Measurements from ENCODE around the gene COA1.
"Not testable (repeated sequence)": the region's sequence is repeated elsewhere in the genome, so short reads cannot be mapped to it uniquely, and the experiment has no call there.

The COA1 gene

DNA sequence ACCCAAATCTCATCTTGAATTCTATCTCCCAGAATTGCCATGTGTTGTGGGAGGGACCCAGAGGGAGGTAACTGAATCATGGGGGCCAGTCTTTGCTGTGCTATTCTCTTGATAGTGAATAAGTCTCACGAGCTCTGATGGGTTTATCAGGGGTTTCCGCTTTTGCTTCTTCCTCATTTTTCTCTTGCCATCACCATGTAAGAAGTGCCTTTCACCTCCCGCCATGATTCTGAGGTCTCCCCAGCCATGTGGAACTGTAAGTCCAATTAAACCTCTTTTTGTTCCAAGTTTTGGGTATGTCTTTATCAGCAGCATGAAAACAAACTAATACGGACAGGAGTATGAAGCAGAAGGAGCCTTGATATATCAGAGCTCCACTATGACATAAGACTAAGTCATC, 41.5 kb downstream of the COA1 start:
- not testable (repeated sequence) for DNase-seq (ENCODE audit: low read depth)

DNA sequence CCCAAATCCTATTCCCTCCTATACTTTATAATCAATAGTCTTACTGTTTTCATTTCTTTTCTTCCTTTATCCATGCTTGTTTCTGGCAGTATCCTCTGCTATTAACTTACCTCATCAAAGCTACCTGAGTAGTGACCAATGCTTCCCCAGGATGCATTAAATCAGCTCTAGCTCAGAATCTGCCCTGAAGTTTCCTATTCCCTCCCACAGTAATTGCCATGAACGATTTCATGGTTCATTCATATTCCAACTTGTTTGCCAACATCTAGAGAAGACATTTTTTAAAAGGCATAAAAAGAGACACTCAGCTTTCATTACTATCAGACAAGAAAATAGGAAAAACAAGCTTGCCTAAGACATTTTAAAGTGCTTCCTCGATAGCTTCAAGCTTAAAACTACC, 42.3 kb downstream of the COA1 start:
- DNase-seq (ENCODE audit: low read depth) = no peak

DNA sequence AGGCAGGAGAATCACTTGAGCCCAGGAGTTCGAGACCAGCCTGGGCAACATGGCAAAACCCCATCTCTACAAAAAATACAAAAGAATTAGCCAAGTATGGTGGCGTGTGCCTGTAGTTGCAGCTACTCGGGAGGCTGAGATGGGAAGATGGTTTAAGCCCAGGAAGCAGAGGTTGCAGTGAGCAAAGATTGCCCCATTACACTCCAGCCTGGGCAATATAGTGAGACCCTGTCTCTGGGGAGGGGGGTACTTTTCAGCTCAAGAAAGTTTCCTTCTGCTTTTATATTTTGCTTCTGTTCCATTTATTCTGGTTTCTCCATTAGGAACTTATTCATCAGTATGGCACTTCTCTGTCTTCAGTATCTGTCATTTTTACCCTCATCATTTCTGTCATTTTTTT, 48.6 kb downstream of the COA1 start:
- no peak for DNase-seq (ENCODE audit: low read depth)

DNA sequence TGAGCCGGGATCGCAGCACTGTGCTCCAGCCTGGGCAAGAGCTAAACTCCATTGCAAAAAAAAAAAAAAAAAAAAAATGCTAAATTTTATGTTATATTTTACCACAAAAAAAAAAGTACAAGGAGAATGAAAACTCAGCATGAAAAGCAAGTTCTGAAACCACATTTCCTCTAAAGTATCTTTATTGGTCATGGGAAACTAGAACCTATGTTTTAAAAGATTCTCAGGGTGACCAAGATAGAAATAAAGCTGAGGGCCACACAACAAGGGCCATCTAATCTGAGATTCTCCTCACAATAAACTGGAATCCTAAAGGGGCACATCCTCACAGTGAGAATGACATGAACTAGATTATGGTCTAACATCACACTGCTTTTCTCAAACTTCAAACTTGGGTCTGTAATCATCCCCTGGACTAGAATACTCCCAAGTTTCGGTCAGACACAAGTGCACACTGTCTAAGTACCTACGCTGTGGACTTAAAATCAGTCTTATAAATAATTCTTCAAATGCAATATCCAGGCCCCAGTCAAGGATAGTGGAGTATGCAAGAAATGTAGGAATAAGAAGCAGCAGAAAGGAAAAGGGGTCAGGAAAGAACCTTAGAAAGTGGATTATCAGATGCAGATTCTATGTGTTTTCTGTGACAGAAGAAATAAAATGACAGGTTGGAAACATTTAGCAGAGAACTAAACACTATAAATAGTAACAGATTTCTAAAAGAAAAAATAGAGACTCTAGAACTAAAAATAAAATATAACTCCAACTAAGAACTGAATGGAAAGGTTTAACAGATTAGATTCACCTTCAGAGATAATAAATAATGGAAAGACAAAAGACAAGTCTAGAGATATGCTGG, 49.9 kb downstream of the COA1 start:
- no peak for DNase-seq (ENCODE audit: low read depth)

DNA sequence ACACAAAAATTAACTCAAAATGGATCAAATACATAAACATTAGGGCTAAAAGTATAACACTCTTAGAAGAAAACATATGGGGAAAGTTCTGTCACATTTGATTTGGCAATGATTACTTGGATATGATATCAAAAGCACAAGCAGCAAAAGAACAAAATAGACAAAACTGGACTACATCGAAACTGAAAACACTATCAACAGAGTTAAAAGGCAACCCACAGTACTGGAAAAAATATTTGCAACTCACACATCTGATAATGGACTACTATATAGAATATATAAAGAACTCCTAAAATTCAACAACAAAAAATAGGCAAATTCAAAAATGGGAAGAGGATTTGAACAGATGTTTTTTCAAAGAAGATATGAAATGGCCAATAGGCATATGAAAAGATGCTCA, 51.0 kb downstream of the COA1 start:
- no peak for DNase-seq (ENCODE audit: low read depth)

DNA sequence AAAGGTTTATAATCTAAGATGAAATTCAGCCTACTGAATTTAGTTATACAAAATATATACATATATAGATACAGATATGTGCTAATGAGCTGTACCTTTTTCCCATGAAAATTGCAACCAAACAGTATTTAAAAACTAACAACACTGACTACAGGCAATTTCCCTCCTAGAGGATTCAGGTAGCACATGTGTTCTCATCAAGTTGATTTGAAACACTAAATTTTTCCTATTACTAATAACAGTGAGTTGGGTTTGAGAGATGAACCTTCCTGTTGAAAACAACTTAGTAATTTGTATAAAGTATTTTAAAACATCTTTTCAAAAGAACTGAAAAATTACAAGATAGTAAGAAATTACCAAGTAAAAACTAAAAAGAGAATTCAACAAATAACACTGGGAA, 51.5 kb downstream of the COA1 start:
- no peak for DNase-seq (ENCODE audit: low read depth)

DNA sequence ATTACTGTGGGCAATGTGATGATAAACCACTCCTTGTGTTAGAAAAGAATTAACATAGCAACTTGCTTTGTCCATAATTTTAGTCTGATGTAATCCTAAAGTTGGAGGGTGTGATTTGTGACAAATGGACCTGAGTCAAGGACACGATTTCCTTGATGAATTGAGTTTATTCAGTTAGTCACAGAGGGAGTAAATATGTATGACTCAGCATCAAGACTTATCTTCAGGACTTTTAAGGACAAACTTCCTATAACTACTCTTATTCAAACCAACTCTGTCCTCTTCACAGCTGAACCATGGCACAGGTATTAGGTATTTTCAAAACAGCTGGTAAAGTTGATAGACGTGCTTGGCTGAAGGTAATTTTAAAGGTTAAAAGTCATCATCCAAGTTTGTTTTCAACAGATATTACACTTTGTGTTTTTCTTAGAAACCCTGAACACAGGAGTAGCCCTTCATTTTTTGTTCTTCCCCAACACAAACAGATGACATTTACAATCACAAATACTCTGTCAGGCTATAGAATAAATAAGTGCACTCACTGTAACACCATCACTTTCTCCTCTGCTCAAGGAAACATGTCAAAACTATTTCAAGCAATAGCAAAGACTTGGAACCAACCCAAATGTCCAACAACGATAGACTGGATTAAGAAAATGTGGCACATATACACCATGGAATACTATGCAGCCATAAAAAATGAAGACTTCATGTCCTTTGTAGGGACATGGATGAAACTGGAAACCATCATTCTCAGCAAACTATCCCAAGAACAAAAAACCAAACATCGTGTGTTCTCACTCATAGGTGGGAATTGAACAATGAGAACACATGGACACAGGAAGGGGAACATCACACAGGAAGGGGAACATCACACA, 54.5 kb downstream of the COA1 start:
- peak; percentile 87 for DNase-seq (ENCODE audit: low read depth)

DNA sequence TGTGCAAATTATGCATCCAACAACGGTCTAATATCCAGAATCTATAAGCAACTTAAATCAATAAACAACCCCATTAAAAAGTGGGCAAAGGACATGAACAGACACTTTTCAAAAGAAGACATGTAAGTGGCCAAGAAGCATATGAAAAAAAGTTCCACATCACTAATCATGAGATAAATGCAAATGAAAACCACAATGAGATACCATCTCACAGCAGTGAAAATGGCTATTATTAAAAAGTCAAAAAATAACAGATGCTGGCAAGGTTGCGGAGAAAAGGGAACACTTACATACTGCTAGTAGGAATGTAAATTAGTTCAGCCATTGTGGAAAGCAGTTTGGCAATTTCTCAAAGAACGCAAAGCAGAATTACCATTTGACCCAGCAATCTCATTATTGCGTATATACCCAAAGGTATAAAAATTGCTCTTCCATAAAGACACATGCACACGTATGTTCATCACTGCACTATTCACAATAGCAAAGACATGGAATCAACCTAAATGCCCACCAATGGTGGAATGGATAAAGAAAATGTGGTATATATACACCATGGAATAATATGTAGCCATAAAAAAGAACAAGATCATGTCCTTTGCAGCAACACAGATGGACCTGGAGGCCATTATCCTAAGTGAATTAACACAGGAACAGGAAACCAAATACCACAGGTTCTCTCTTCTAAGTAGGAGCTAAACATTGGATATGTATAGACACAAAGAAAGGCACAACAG, 55.9 kb downstream of the COA1 start:
- DNase-seq (ENCODE audit: low read depth) = not testable (repeated sequence)

DNA sequence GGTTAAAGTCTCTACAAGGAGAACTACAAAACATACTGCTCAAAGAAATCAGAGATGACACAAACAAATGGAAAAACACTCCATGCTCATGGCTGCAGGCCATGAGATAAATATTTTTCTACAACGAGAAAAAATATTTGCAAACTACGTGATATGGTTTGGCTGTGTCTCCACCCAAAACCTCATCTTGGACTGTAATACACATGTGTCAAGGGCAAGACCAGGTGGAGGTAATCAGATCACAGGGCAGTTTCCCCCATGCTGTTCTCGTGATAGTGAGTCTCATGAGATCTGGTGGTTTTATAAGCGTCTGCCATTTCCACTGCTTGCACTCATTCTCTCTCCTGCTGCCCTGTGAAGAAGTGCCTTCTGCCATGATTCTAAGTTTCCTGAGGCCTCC, 57.8 kb downstream of the COA1 start:
- DNase-seq (ENCODE audit: low read depth) = no peak

DNA sequence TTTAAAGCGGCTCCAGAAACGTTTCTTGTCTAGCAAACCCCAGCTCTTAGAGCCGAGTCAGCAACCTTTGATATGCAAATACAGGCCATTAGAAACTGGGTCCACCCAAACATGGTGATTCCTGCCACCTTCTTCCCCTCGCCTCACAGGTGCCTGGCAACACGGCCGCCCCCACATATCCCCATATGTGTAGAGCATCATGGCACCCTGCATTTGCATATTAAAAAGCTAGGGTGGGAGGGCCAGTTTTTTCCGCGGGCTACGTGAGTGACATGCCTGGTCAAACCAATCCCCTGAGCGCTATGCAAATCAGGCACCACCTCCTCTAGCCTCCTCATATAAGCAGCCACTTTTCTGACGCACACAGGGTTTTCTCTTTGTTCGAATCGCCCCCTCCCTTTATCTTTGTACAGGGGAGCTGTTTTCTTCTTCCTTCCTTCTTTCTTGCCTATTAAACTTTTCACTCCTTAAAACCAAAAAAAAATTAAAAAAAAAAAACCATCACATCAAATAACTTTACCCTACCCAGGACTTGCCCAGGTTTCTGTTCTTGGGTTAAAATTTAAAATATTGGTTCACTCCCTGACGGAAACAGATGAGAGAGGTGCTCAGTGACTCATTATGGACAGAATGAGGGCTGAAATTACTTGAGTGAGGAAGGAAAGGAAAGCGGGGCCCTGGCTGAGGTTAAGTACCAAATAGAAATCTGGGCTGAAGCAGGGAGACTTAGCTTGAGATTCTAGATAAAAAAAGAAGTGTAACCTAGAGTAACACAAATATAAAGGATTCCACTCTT, 59.8 kb downstream of the COA1 start:
- DNase-seq (ENCODE audit: low read depth) = no peak

DNA sequence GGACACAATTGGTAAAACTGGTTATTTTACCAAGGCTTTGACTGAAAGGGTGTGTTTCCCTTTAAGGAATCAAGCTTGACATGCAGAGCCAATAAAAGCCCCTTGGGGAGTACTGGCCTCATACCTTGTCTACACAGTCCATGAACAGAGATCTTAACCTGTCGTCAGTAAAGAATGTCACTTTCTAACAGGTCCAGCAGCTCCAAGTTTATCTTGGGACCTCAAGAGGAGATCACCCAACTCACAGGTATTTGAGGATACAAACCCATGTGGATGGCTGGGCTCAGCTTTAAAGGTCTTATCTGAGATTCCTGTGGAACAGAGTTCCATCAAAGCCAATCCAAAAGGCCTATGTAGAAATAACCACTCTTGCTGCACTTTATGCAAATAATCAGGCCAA, 61.3 kb downstream of the COA1 start:
- DNase-seq (ENCODE audit: low read depth) = no peak

DNA sequence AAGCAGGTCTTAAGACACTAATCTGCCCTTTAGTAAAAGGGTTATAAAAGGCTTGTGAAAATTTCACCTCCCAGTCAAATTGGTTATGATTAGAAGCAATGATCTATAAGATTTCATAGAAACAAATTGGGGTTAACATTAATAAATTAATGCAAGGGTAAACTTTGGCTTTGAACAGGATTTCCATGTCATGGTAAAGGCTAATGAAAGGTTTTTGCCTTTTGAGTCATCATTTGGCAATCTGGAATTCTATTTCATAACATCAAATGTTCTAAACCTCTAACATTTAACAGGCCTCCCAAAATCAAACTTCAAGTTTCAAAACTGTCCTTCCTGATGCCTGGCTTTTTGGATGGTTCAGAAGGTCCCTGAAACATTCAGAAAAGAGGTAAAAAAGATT, 62.4 kb downstream of the COA1 start:
- no peak for DNase-seq (ENCODE audit: low read depth)

DNA sequence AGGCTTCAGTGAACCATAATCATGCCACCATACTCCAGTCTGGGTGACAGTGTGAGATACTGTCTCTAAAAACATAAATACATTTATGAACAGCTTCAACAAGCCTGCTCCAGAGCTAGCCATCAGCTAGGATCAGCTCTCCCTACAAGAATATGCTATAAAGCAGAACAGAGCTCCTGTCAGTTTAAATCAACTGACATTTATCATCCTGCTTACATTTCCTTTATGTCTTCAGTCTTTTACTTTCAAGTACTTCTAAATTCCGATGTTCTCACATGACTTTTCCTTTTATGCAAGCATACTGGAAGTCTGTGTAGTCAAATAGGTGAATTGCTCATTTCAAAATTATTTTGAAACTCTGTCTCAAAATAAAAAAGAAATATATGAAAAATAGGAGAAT, 64.6 kb downstream of the COA1 start:
- DNase-seq (ENCODE audit: low read depth) = no peak

DNA sequence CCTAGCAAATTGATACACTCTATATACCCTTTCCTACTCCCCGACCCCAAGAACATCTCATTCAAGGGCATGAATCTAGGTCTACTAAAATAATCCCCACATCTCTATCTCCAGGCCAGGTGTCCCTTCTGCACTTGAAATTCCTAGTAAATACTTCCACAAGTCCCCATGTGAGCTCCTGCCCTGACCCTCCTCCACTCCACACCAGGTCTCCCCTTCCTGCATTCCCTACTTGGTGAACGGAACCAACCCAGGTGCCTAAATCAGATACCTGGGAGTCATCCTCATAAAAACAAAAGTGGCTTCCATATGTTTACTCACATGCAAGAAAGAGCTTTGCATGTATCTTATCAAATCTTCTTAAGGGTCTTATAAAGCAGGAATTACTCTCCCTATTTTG, 69.2 kb downstream of the COA1 start:
- no peak for DNase-seq (ENCODE audit: low read depth)

DNA sequence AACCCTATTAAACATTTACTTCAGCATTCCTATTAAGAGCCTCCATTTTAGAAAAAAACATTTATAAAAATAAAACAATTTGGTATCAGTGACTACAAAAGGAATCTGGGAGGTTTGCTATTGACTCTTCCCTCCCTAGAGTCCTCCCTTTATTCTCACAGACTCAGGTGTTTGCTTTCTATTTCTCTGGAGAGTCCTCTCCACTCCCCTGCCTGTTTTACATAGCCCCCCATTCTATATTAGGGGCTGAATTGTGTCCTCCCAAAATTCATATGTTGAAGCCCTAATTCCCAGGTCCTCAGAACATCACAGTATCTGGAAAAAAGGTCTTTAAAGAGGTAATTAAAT, 69.8 kb downstream of the COA1 start:
- no peak for DNase-seq (ENCODE audit: low read depth)

DNA sequence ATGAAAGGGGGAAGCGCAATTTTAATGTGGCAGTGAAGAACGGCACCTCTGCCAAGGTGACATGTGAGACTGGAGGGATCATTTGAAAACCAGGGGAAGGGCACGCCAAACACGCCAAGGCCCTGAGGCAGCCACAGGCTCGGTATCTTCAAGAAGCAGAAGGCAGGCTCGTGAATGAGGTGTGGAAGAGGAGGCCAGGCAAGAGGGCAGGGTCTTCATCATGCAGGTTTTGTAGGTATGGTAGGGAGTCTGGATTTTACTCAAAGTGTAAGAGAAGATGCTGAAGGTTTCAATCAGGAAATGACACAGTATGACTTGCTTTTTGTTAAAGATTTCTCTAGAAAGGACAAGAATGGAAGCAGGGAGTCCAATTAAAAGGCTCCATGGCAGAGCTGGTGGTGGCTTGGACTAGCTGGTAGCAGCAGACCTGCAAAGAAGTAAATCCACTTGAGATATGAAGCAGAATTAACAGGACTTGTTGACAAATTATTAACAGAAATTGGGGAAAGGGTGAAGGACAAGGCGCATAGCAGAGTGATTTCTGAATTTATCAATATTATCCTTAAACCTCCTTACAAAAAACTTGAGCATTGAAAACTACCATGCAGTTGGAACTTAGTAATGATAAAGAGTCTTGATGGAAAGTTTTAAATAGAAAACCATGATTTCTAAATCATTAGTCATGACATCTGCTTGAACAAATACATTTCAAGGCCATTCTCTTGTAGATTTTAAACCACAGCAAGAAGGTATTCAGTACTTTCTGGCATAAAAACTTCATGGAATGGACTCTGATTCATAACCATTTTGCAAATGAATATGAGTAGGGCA, 70.4 kb downstream of the COA1 start:
- peak; percentile 86 for DNase-seq (ENCODE audit: low read depth)

DNA sequence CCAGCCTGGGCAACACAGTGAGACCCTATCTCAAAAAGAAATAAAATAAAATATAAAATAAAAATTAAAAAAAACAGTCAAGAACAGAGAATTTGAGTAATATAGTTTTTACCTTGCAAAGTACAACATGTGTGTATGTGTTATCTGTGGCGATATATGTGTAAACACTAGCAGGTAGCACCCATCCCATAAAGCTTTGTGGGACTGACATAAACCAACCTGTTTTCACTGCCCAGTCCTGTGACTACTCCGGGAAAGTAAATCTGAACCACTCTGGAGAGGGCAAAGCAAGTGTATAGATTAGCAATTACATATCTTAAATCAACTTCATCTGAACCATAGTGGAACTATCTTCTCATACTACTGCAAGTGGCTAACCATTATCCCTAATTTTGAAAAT, 72.3 kb downstream of the COA1 start:
- no peak for DNase-seq (ENCODE audit: low read depth)

DNA sequence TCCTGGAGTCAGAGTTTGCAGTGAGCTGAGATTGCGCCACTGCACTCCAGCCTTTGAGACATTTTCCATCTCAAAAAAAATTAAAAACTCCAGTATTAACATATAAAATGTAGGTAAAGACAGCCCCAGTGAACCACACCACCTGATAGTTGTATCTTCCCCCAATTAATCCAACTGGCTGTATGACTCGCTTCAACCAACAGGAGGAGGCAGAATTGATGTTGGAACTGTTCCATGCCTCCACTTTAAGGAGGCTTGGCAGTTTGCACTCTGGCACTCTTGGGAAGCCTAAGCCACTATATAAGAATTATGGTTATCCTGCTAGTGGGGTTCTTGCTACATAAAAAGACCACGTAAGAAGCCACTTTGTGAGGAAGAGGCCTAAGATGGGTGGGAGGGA, 73.7 kb downstream of the COA1 start:
- DNase-seq (ENCODE audit: low read depth) = no peak

DNA sequence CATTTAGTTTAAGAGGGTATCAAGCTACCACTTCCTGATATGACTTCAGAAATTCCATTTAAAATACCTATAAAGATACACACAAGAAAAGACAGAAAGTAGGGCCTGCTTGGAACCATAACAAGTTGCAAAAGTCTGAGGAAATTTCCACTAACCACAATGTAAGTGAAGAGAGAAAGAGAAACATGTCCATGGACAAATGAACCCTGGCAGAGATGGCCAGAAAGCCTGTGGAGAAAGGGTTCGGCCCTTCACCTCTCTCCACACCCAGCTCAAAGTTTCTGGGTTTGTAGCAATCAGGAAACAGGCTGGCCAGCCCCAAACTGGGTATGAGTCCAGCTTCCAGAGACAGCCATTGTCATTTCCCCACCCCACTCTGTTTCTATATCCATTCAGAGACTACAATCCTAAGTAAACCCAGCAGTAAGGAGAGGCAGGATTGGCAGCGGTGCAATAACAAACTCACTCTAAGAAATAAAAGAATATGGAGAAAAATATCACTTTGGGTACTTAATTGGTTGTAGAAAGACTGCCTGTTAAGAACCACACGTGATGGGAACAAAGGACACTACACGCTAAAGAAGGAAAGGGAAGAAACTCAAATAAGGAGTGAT, 75.3 kb downstream of the COA1 start:
- no peak for DNase-seq (ENCODE audit: low read depth)

DNA sequence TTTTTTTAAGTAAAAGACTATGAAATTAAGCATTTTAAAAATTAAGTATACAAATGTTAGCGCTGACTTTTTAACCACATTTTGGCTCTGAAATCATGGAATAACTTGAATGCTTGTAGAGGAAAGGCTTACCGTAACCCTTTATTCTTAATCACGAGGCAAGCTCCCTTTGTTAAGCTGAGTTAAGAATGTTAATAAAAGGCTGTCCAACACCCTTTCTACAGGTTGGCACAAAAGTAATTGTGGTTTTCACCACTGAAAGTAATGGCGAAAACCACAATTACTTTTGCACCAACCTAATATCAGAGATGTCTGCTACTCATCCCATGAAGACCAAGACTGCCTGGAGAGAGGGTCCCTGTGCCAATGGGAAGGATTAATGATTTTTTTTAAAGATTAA, 75.9 kb downstream of the COA1 start:
- no peak for DNase-seq (ENCODE audit: low read depth)

DNA sequence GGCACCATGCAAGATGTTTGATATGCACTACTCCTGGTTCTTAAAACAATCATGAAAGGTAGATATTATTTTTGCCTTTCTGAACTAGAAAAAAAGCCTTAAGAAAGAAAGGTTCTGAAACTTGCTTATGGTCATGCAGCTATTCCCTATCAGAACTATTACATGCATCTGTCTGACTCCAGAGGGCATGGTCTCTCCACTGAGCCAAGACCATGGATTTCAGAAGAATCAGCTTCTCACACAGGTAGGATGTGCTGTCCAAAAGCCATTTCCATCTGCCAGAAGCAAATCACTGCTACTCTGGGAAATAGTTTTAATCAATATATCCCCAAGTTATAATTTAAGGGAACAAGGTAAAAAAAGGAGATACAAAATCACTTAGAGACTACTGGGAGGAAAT, 77.0 kb downstream of the COA1 start:
- DNase-seq (ENCODE audit: low read depth) = no peak

All from GM04503 (cell line).